HG03469 (cell line): Measurements from ENCODE around the gene CFAP119.
"Not testable (repeated sequence)": the region's sequence is repeated elsewhere in the genome, so short reads cannot be mapped to it uniquely, and the experiment has no call there.

ENCODE experiments used
- ATAC-seq: cut with Tn5 transposase; IDR thresholded peaks from one replicate; pipeline ENCODE4 v1.9.1; 2021; ENCODE audit warnings: mild to moderate bottlenecking, moderate library complexity, moderate number of reproducible peaks; ENCODE audit not compliant: unreplicated experiment

CFAP119 gene

DNA sequence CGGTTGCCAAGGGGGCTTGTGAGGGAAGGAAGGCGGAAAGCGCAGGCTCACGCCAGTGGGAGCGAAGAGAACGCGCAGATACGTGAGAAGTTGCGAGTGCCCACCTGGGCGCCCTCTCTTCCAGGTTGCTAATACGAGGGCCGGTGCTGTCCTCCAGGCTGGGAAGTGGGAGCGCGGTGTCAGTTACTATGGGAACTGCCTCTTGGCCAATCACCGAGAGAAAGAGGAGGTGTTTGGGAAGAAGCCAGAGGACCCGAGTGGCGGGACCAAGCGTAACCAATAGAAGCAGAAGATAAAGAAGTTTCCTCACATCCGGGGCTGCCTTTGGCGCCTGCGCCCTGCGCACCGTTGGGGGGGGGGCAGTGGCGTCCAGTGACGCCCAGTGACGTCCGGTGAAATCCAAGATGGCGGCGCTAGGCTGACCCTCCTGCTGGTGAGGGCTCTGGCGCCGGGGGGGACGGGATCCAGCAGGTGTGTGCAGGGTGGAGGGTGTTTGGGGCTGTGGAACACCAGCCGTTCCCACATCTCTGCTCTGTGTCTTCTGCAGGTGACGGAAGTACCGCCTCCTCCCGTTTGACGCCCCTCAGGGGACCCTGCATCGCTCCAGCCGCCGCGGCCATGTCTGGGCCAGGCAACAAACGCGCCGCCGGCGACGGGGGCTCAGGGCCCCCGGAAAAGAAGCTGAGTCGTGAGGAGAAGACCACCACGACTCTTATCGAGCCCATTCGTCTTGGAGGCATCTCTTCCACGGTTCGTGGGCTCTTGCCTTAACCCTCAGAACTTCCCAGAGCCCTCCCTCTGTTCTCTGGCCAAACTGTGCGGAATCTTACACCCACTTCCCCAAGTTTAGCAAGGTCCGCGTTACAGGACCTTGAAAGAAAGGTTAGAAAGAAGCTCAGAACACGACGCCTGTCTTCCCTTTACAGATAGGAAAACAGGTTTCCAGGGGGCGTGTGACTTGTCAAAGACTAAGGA lies at the start of gene CFAP119, which contains the start of gene RNF40:
Gene CFAP119 (minus strand): TSS at position 135 of the 975 bp plus-strand sequence. CDS start 314 bp downstream, outside the sequence.
Gene RNF40 (plus strand): TSS at position 395 of the 975 bp plus-strand sequence. CDS start 224 bp downstream, at position 619.
- ATAC-seq = peak; percentile 66

DNA sequence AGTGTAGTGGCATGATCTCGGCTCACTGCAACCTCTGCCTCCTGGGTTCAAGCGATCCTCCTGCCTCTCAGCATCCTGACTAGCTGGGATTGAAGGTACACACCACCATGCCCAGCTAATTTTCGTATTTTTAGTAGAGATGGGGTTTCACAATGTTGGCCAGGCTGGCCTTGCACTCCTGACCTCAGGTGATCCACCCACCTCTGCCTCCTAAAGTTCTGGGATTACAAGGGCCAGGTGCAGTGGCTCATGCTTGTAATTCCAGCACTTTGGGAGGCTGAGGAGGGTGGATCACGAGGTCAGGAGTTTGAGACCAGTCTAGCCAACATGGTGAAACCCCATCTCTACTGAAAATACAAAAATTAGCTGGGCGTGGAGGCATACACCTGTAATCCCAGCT lies 47.8 kb upstream of the CFAP119 start:
- ATAC-seq = not testable (repeated sequence)

DNA sequence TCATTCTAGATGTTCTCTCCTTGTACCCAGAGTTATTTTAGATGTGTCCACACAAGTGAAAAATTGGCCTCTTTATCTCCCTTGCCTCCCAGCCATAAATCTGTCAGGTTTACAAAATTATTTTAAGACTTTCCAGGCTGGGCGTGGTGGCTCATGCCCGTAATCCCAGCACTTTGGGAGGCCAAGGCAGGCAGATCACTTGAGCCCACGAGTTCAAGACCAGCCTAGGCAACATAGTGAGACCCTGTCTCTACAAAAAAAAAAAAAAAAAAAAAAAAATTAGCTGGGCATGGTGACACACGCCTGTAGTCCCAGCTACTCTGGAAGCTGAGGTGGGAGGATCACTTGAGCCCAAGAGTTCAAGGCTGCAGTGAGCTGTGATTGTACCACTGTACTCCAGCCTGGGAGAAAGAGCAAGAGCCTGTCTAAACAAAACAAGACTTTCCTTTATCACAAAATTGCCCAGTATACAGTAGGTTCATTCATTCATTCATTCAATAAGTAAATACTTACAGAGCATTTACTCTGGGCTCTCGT lies 47.1 kb upstream of the CFAP119 start:
- ATAC-seq = not testable (repeated sequence)

- no peak for ATAC-seq
These were observed 46.3 kb upstream of the CFAP119 start for GRCh38 chr16:30808146-30808545.

DNA sequence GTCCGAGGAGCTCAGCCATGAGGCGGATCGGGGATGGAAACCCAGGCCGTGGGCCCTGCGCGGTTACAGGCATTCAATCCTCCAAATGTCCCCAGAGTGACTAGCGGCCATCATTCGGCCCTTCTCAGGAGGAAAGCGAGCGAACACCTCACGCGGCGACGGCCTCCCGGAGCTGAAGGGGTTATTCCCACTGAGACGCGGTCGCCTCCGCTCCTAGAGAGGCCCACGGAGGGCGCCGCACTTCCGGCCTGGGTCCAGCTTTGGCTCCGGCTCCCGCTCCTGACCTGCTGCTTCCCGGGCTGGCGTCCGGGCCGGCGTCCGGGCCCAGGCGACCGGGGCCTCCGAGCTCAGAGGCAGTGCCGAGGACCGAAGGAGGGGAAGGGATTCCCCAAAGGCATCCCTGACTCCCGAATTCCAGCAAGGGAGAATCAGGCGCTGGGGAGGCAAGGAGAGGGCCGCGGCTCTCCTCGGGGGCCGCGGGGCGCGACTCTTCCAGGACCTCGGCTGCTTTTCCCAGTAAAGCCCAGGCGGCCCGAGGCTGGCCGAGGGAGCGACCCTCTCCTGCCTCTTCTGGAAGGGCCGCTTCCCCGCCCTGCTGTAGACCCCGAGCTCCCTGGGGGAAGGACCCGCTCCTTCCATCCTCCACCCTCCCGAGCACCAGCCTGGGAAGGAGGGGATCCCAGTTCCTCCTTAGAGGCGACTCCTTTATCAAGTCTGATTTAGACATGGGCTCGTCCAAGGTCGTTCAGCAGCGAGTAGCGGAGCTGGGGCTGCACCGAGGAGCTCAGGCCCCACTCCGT lies 43.7 kb upstream of the CFAP119 start:
- ATAC-seq = no peak

- ATAC-seq = no peak
These were observed 43.2 kb upstream of the CFAP119 start for GRCh38 chr16:30805056-30805369.

GRCh38 chr16:30802936-30803335 lies 41.1 kb upstream of the CFAP119 start:
- ATAC-seq = no peak

GRCh38 chr16:30797670-30798309 lies 35.9 kb upstream of the CFAP119 start:
- ATAC-seq = no peak

DNA sequence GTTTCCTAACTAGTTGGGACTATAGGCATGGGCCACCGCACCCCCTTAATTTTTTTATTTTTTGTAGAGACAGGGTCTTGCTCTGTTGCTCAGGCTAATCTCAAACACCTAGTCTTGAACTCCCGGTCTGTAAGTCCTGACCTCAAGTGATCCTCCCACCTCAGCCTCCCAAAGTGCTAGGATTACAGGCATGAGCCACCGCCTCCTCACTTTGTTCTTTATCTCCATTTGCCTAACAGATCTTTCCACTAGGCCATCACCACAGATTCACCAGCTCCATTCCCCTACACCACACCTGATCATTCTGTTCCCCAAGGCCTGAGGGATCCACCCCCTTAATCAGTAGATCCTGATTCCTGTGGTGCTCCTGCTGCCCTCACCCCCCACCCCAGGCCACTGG lies 32.8 kb upstream of the CFAP119 start:
- no peak for ATAC-seq

- ATAC-seq = no peak
These were observed 31.7 kb upstream of the CFAP119 start for GRCh38 chr16:30793508-30794069.

- no peak for ATAC-seq
These were observed 25.9 kb upstream of the CFAP119 start for GRCh38 chr16:30787613-30788378.

GRCh38 chr16:30786936-30787612 lies 25.2 kb upstream of the CFAP119 start, which contains the start of gene ZNF629:
Gene ZNF629, minus strand, starts transcription at chr16:30787205. Its CDS starts 2,723 bp downstream, at chr16:30784482.
- no peak for ATAC-seq

DNA sequence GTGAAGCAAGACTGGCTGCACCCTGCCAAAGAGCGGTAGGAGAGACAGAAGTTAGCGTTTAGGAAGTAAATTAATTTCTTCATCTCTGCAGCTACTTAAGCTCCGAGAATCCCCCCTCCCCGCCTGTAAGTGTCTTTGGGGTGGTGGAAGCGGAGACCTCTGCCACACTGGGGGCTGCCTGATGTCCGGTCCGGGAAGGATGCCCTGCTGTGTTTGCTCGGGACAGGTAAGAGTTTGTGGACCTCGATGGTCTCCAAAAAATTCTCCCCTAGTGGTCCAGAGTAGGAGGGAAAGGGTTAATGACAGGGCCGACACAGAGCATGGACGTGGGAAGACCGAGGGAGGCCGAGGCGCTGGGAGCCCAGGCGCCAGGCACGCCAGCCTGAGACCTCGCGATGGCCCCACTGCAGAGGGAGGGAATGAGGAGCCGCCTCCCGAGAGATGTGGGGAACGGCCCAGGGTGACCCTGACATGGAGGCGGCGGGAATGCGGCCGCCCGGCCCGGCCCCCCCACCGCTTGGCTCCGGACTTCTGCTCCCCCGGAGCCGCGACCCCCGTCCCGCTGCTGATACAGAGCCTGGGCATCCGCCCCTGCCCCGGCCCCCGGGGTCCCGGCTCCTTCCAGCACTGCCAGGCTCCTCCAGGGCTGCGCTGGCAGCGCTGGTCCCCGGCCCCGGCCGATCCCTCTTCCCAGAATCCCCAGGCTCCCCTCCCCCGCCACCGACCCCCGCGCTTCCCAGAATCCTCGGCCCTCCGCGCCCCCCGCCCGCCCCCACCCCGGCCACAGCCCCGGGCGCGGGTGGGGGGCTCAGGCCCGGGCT lies 24.5 kb upstream of the CFAP119 start:
- ATAC-seq = no peak

GRCh38 chr16:30785126-30786106 lies 23.6 kb upstream of the CFAP119 start:
- no peak for ATAC-seq

DNA sequence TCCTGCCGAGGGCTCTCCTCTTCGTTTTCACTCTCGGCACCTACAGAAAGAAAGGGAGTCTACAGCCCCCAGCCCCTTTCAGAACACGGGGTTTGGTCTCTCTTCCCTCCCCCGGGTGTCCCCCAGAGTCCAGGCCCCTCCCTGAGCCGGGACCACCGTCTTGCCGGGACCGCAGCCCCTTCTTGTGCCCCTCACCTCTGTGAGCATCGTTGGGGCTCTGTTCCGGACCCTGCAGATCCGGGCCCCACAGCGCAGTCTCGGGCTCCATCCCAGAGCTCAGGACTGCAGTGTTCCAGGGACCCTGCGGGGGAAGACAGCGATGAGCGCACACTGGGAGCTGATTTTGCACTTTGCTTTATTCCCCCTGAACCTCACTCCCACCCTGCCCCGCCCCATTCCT lies 22.4 kb upstream of the CFAP119 start:
- ATAC-seq = no peak

DNA sequence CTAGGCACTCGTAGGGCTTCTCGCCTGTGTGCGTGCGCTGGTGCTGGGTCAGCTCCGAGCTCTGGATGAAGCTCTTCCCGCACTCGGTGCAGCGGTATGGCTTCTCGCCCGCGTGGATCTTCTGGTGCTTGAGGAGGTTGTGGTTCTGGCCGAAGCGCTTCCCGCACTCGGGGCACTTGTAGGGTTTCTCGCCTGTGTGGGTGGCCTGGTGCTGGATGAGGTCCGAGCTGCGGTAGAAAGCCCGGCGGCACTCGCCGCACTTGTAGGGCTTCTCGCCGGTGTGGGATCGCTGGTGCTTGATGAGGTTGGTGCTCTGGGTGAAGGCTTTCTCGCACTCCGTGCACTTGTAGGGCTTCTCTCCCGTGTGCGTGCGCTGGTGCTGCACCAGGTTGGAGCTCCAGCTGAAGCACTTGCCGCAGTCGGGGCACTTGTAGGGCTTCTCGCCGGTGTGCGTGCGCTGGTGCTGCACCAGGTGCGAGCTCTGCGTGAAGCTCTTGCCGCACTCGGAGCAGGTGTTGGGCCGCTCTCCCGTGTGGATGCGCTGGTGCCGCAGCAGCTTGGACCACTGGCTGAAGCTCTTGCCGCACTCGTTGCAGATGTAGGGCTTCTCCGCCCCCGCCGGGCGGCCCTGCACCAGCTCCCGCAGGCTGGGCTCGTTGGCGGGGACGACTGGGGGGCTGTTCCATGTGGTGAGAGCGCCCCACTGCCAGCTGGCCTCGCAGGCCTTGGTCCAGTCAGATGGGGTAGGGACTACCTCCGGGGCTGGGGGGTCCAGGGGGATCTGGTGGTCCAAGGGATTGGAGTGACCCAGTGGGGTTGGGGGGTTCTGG lies 21.6 kb upstream of the CFAP119 start:
- no peak for ATAC-seq
